Ectodermal cell (in vitro differentiated cells): Measurements from ENCODE around the gene LYRM9. TPM values are rescaled to one million over a fixed set of nuclear protein-coding genes. Genes with fewer than 3 reads are reported as not detected.

Source experiments
- H3K27ac ChIP-seq: 2 replicates; pipeline ENCODE4 v1.7.0; 2013; ENCODE audit warnings: mild to moderate bottlenecking, low read depth, low read length; ENCODE audit not compliant: insufficient read depth, poor library complexity, severe bottlenecking
- H3K27me3 ChIP-seq: 2 replicates; pipeline ENCODE4 v1.7.0; 2013; ENCODE audit warnings: mild to moderate bottlenecking, low read length; ENCODE audit not compliant: insufficient read depth, control insufficient read depth, poor library complexity, severe bottlenecking
- H3K36me3 ChIP-seq: one replicate; pipeline ENCODE4 v1.7.0; 2013; ENCODE audit warnings: low read length; ENCODE audit not compliant: control insufficient read depth, insufficient read depth
- H3K4me1 ChIP-seq: one replicate; pipeline ENCODE4 v1.7.0; 2013; ENCODE audit warnings: low read length; ENCODE audit not compliant: control insufficient read depth, insufficient read depth
- H3K4me3 ChIP-seq: 2 replicates; pipeline ENCODE4 v1.7.0; 2013; ENCODE audit warnings: low read depth, low read length, control low read depth; ENCODE audit not compliant: insufficient read depth
- H3K9me3 ChIP-seq: 2 replicates; pipeline ENCODE4 v1.7.0; 2013; ENCODE audit warnings: mild to moderate bottlenecking, low read length, moderate library complexity; ENCODE audit not compliant: control insufficient read depth
- WGBS, 2 experiments: methylation state at CpG; one replicate each; pipeline ENCODE4 v1.1.7; 2013; ENCODE audit warnings: missing lambda C conversion rate in 2 of 2; 5-methylcytosine and 5-hydroxymethylcytosine counted together
- polyA plus RNA-seq, 4 experiments: library from polyadenylated mRNA; stranded (reverse); fragments of 50-300 nt; gene quantifications; one replicate each; pipeline ENCODE4 v1.2.3, GENCODE V29; 2013

Gene LYRM9
- polyA plus RNA-seq (2013, experiment 1 of 4) = 13.1 TPM
- 15.8 TPM for polyA plus RNA-seq (2013, experiment 2 of 4)
- 11.0 TPM for polyA plus RNA-seq (2013, experiment 3 of 4)
- polyA plus RNA-seq (2013, experiment 4 of 4) = 12.4 TPM

DNA sequence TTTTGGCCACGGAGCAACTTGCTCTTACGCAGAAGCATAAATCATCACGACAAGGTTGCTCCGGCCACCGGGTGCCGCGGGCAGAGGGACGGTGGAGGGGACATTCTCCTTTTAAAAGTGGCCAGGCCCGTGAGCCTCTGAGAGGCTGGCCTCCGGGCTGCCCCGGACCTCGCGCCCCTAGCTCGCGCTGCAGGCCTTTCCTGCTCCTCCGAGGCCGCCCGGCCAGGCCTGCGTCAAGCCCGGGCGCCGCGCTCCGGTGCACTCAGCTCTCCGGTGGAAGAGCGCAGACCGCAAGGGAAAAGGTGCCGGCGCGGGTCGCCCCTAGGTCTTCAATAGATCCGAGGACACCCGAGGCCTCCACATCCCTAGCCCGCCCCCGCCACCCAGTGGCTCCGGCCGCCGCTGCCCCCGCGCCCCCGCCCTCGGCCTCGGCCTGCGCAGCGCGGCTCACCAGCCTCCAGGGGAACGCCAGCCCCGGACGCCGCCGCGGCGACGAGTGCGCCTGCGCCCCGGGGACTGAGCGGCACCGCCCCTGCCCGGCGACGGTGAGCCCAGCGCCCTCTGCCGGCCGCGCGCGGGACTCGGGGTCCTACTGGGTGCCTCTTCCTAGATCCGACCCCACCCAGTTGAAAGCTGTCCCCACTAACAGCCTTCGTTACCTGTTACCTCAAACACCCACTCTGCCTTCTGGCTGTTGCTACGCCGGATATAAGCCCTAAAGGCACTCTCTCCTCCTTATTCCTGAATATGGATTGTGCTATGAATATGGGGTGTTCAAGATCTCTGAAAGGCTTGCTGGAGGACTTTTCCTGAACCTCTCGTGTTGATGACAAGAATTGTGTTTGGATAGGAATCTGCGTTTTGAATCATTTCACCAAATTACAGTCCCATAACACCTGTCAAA lies at the start of gene LYRM9:
Gene LYRM9, minus strand, starts transcription at position 500 of the 904 bp plus-strand sequence. CDS start 10,671 bp downstream, outside the sequence.
- H3K4me3 ChIP-seq = peak within 1 kb of the TSS; percentile 53
- no peaks in the 10 kb centered on the region for H3K9me3 ChIP-seq
- H3K27me3 ChIP-seq = peaks cover 7% of the 10 kb centered on the region
- WGBS, 2 experiments = 3 to 5% methylated on average over 71 to 75 of the region's 75 CpGs
- peaks cover 15% of the 10 kb centered on the region for H3K4me1 ChIP-seq
- H3K36me3 ChIP-seq = no peaks in the 10 kb centered on the region
- no peak within 1 kb of the TSS for H3K27ac ChIP-seq

DNA sequence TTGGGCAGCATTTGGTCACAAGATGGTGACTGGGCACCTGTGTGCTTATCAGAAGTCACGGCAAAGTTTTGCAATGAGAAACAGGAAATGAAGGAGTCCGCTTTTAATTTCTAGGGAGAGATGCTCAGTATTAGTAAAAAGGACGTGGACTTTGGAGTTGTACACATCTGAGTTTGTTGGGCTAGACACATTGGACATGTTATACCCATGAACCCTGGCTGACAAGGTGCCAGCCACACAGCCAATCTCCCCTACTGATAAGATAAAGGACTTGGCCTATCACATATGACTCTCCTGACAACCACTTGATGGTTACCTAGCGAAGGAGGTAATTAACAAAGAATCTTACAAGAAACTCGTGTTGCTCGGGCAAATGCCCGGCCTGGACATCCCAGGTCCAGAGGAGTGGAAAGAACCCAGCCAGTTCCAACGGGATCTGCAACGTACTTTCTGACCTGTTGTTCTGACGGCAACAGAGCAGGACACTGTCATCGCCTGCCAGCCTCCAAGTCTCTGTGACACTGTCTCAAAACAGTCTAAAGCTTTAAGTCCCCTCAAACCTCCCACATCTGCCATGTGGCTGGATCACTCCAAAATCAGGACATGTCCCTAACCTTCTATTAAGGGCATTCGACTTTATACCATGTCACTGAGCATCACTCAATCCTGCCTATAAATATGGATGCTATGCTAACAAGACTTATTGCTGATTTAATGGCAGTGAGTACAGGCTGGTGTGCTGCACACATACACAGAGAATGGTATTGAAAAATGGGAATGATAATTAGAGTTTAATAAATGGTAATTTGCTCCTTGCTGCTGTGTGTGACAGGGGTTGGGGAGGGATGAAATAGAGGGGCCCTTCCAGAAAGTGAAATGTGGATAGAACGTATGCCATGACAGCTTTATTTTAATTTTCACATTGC lies 47.6 kb upstream of the LYRM9 start:
- Histone ChIP-seq H3K4me1 (no peaks in the 10 kb centered on the region), H3K27me3 (no peaks in the 10 kb centered on the region), H3K9me3 (no peaks in the 10 kb centered on the region), H3K36me3 (no peaks in the 10 kb centered on the region), H3K27ac (no peak overlapping the region), H3K4me3 (no peak overlapping the region)
- WGBS, 2 experiments = 80% methylated on average over 12 to 13 of the region's 13 CpGs

DNA sequence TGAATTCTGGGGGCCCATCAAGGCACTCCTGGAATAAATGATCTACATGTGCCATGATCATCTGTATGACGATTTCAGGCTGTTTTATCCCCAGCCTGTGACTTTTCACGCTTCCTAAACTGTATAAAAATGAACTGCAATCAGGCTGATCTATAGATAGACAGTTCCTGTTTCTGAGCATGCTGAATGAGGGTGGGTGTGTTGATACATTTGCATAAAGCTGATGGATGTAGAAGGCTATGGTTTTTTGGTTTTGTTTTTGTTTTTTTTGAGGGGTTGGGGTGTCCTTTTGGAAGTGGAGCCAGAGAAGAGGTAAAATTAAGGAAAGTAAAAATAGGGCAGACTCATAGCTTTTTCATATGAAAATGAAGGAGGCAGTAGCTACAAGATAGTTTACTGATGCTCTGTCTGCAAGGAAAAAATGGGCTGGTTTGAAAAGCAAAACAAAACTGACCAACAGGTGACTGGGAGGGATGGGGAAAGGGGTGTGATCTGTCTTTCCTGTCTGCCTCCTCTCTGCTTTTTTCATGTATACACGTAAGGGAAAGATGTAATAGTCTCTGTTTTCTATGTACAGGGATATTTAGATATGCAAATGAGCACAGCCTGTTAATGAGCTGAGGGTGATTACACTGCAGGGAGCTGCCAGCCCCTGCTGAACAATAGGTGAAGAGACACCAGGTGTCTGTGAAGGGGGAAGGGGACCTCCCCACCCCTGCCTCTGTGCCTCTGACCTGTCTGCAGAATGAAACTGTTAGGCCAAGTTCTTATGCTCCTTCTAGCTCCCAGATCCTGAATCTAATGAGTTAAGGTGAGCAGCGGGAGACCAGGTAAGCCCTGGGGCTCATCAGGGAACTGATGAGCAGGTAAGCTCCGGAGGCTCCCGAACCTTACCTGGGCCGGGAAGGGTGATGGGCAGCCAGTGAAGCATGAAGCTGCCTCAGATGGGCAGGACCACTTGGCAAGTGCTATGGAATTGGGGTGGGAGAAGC lies 46.6 kb upstream of the LYRM9 start:
- Histone ChIP-seq H3K9me3 (no peaks in the 10 kb centered on the region), H3K27me3 (no peaks in the 10 kb centered on the region), H3K4me1 (peaks cover 4% of the 10 kb centered on the region), H3K27ac (no peak overlapping the region), H3K36me3 (no peaks in the 10 kb centered on the region), H3K4me3 (no peak overlapping the region)
- 78 to 80% methylated on average over 7 of the region's 7 CpGs for WGBS, 2 experiments

DNA sequence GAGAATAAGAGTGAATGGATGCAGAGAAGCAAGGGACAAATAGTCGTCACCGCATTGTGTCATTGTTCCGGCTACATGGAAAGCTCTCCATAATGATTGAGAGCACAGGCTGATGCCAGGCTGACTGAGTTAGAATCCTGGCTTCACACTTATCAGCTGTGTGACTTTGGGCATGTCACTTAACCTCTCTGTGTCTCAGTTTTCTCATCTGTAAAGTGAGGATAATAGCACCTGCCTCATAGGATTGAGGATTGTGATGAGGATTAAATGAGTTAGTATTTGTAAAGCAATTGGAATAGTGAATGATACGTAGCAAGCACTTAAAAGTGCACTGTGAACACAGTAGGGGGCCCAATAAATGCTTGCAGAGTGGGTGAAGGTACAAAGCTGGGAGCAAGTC lies 45.7 kb upstream of the LYRM9 start:
- WGBS, 2 experiments = 87 to 88% methylated on average over 4 of the region's 4 CpGs
- no peaks in the 10 kb centered on the region for H3K27me3 ChIP-seq
- no peak overlapping the region for H3K27ac ChIP-seq
- H3K4me1 ChIP-seq = peaks cover 6% of the 10 kb centered on the region
- H3K9me3 ChIP-seq = no peaks in the 10 kb centered on the region
- H3K4me3 ChIP-seq = no peak overlapping the region
- no peaks in the 10 kb centered on the region for H3K36me3 ChIP-seq

DNA sequence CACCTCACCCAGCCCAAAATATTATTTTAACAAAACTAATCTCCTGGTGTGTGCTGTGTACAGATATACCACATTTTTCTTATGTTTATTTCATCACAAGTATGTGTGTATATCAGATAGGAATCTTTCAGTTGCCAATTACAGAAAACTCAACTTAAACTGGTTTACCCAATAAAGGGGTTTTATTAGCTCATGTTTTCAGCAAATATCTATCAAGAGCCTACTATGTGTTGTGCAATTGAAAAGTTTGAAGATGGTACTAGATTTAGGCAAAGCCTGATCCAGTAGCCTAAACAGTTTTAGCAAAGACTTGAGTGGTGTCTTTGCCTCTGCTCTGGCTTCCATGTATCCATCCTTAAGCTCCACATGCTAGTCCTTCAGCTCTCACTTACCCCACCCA lies 45.1 kb upstream of the LYRM9 start:
- Histone ChIP-seq H3K27ac (no peak overlapping the region), H3K36me3 (no peaks in the 10 kb centered on the region), H3K9me3 (no peaks in the 10 kb centered on the region), H3K27me3 (no peaks in the 10 kb centered on the region), H3K4me3 (no peak overlapping the region), H3K4me1 (peaks cover 6% of the 10 kb centered on the region)

DNA sequence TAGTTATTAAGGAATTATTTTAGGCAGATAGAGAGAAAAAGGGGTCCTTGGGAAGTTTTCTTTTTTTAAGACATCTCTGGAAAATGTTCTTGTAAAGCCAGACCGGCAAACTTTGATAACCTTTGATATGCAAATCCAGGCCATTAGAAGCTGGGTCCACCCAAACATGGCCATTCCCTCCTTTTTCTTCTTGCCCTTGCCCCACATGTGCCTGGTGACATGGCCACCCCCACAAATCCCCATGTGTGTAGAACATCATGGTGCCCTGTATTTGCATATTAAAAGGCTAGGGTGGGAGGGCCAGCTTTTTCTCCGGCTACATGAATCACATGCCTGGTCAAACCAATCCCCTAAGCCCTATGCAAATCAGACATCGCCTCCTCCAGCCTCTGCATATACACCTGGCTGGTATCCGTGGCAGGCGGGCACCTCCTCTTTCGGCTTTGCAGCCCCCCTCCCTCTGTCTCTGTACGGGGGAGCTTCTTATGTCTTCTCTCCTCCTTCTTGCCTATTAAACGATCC lies 43.9 kb upstream of the LYRM9 start:
- H3K4me3 ChIP-seq = no peak overlapping the region
- no peaks in the 10 kb centered on the region for H3K27me3 ChIP-seq
- H3K27ac ChIP-seq = no peak overlapping the region
- WGBS, 2 experiments = 84 to 87% methylated on average over 8 of the region's 8 CpGs
- H3K36me3 ChIP-seq = no peaks in the 10 kb centered on the region
- no peaks in the 10 kb centered on the region for H3K9me3 ChIP-seq
- H3K4me1 ChIP-seq = peaks cover 6% of the 10 kb centered on the region

DNA sequence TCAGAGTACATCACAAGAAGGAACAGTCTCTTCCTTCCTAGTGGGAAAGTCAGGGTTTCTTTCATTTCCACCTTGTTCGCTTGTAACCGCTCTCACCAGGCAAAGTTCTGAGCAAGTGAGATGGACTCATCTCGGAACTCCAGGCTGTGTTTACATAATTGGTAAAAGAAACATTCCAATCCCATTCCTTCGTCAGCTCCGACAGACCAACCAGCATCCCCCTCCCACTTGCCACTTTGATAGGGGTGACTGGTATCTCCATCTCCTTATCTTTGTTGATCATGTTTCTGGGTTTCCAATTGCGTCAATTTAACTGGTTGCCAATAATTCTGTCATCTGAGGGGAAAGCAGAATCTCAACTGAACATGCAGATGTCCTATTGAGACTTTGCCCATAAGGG lies 36.8 kb upstream of the LYRM9 start:
- Histone ChIP-seq H3K27ac (no peak overlapping the region), H3K27me3 (no peaks in the 10 kb centered on the region), H3K9me3 (no peaks in the 10 kb centered on the region), H3K36me3 (no peaks in the 10 kb centered on the region), H3K4me1 (peaks cover 4% of the 10 kb centered on the region), H3K4me3 (no peak overlapping the region)
- WGBS, 2 experiments = 92% methylated on average over 6 of the region's 6 CpGs

DNA sequence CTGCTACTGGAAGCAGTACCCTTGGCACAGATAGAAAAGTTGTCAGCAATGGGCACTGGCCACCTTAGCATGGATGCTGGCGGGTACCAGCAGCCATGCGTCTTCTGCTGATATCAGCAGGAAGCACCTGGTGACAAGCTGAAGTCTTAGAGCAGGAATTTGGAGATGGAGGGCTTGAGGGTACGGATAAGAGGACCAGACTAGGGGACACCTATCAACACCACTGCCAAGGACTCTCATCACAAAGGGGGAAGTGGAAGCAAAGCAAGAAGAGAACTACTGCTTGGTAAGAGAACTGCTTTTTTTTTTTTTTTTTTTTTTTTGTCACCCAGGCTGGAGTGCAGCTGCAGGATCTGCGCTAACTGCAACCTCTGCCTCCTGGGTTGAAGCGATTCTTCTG lies 35.4 kb upstream of the LYRM9 start:
- H3K27me3 ChIP-seq = no peaks in the 10 kb centered on the region
- H3K9me3 ChIP-seq = no peaks in the 10 kb centered on the region
- no peak overlapping the region for H3K4me3 ChIP-seq
- no peak overlapping the region for H3K27ac ChIP-seq
- 89 to 96% methylated on average over 5 of the region's 5 CpGs for WGBS, 2 experiments
- no peaks in the 10 kb centered on the region for H3K4me1 ChIP-seq
- no peaks in the 10 kb centered on the region for H3K36me3 ChIP-seq

DNA sequence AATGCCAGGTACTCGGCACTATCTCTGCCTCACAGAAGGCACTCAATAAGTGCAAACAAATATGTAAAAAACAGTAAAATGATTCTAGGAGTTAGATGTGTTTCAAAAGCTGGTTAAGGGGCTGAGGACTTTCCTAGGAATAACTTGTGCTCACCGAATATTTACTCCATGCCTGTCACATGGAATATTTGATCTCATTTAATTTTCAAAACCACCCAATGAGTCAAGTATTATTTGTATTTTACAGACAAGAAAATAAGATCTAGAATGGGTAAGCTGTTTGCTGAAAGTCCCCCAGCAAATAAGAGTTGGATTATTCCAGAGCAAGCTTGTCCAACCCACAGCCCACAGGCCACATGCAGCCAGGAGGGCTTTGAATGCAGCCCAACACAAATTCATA lies 34.6 kb upstream of the LYRM9 start:
- WGBS, 2 experiments = 100% methylated on average over 1 of the region's 2 CpGs
- no peaks in the 10 kb centered on the region for H3K4me1 ChIP-seq
- H3K9me3 ChIP-seq = no peaks in the 10 kb centered on the region

More for the DNA sequence above, 34.6 kb upstream of the LYRM9 start:
- H3K4me3 ChIP-seq = no peak overlapping the region
- no peak overlapping the region for H3K27ac ChIP-seq
- H3K36me3 ChIP-seq = no peaks in the 10 kb centered on the region
- no peaks in the 10 kb centered on the region for H3K27me3 ChIP-seq
